Testis (tissue), 2 donors: ENCODE measurements around the gene VWA8.

Source experiments
- POLR2A ChIP-seq: fragments of 450-650 bp; IDR thresholded peaks from one replicate; pipeline ENCODE4 v1.6.1; 2017; ENCODE audit warnings: antibody characterized with exemption, mild to moderate bottlenecking, moderate library complexity
- TF ChIP-seq, protein P1 (sequence below), 3 experiments: fragments of 450-650 bp in 2 of 3; fragments of 200-600 bp in 1 of 3; sonication (generic) in 1 of 3; IDR thresholded peaks; one replicate each; pipeline ENCODE4 v1.5.1; 2016 to 2019; ENCODE audit warnings: antibody characterized with exemption in 3 of 3, mild to moderate bottlenecking in 2 of 3, moderate library complexity in 1 of 3

DNA sequence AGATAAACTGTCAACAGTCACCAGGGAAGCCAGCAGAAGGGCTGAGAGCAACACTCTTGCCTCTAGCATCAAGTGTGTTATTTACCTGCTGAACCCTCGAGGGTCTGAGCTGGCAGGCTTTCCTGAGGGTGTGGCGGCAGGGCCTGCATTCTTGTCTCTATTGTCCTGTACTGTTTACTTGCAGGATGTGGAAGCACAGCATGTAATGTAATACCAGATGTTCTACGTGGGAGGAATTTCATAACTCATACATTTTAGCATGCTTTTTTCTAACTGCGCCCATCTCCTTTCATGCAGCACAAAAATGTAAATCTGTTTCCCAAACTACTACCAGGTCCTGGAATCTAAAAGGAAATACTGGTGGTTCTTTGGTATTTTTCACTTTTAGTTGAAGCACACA is 350.5 kb downstream of the VWA8 start:
- TF ChIP-seq, protein P1, sequence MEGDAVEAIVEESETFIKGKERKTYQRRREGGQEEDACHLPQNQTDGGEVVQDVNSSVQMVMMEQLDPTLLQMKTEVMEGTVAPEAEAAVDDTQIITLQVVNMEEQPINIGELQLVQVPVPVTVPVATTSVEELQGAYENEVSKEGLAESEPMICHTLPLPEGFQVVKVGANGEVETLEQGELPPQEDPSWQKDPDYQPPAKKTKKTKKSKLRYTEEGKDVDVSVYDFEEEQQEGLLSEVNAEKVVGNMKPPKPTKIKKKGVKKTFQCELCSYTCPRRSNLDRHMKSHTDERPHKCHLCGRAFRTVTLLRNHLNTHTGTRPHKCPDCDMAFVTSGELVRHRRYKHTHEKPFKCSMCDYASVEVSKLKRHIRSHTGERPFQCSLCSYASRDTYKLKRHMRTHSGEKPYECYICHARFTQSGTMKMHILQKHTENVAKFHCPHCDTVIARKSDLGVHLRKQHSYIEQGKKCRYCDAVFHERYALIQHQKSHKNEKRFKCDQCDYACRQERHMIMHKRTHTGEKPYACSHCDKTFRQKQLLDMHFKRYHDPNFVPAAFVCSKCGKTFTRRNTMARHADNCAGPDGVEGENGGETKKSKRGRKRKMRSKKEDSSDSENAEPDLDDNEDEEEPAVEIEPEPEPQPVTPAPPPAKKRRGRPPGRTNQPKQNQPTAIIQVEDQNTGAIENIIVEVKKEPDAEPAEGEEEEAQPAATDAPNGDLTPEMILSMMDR (IDR thresholded peaks at IDR 0.05), result no peak
- no peak for TF ChIP-seq POLR2A
